ENCODE measurements around the gene SYCE3.

SYCE3 gene

GRCh38 chr22:50599816-50600455, 37.2 kb upstream of the SYCE3 start:
- DNase-seq, result peak; percentile 48

DNA sequence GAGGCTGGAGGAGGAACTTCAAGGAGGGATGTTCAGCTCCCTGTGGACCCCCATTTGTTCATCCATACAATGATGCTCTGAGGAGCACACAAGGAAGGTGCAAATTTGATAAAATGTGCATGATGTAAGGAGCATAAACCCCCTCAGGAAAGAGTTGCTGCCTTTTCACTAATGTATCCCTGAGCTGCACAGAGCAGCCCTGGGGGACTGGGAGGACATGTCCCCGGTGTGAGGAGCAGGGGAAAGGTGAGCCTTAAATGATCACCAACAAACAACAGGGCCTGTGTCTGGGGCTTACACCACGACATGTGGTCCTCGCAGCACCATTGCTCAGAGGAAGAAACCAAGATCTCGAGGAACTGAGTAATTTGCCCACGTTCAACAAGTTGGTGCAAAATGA, 34.4 kb upstream of the SYCE3 start:
- no peak for DNase-seq

- DNase-seq, result no peak
Observed at GRCh38 chr22:50595189-50595588, 32.5 kb upstream of the SYCE3 start.

DNA sequence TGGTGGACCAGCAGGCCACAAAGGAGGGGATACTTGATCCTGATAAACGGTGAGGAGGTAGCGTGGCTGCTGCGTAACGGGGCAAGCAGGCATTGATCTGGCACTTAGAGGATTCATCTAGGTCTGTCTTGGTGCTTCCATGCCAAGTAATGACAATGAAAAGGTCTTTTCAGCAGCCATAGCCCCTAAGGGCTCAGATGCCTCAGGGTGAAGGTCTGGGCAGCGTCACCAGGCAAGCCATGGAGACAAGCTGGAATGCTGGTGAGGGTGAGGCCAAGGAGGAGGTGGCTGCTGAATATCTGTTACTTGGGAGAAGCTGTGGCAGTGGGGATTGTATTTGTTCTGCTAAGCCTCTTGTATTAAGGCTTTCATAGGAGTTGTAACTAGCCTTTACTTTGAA, 24.7 kb upstream of the SYCE3 start:
- no peak for DNase-seq

DNA sequence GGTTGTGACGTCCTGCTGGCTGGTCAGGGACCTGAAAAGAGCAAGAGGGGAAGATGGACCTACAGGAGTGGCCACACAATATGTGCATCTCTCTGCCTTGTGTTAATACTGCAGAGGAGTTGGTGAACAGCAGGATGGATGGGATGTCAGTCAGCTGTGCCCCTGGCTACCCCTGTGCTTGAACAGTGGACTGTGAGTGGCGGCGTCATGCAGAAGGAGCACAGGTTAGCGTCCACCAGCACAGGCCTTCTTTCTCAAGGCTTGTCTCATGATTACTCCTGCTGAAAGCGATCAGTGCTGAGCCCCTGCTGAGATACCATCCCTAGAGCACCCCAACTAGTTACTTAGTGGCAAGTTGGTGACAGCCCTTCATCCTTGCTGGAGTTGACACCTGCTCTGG, 23.7 kb upstream of the SYCE3 start:
- DNase-seq, result no peak

GRCh38 chr22:50585781-50586180, 23.1 kb upstream of the SYCE3 start:
- no peak for DNase-seq

DNA sequence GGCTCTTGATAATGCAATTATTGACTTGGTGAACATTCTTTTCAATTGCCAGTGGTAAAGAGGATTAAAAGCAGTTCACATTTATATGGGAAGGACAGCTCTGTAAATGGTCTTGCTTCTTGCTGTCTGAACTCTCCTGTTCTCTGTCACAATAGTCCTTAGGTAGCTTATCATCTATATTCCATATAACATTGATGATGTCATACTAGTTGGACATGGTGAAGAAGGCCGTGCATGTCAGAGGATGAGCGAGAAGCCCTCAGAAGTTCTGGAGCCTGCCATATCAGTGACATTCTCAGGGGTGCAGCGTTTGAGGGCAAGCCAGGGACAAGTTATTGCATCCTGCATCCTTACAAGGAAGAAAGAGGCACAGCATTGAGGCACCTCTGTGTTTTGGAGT, 22.5 kb upstream of the SYCE3 start:
- no peak for DNase-seq

DNA sequence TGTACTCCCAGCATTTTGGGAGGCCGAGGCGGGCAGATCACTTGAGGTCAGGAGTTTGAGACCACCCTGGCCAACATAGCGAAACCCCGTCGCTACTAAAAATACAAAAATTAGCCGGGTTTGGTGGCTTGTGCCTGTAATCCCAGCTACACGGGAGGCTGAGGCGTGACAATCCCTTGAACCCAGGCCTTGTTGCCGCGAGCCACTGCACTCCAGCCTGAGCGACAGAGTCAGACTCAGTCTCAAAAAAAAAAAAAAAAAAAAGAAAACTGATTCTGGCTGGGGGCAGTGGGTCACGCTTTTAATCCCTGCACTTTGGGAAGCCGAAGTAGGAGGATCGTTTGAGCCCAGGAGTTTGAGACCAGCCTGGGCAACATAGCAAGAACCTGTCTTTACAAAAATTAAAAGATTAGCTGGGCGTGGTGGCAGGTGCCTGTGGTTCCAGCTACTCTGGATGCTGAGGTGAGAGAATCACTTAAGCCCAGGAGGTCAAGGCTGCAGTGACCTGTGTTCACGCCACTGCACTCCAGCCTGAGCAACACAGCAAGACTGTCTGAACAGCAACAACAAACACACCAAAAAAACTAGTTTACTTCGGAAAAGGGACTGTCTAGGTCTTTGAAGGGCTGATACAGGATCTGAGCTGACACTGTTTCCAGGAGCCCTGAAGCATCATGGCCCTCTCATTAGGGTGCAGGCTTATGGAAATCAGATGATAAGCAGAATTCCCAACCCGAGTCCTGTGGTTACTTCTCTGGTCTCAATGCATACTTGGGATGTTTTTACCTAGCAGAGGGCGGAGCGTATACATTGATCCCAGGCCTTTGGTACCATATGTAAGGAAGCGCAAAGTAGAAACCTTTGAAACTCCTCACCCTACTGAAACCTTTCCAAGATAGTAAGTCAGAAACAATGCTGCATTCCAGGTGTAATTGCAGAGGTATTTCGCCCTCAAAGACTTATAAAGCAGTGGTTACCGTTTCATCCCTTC, 21.7 kb upstream of the SYCE3 start:
- no peak for DNase-seq

DNA sequence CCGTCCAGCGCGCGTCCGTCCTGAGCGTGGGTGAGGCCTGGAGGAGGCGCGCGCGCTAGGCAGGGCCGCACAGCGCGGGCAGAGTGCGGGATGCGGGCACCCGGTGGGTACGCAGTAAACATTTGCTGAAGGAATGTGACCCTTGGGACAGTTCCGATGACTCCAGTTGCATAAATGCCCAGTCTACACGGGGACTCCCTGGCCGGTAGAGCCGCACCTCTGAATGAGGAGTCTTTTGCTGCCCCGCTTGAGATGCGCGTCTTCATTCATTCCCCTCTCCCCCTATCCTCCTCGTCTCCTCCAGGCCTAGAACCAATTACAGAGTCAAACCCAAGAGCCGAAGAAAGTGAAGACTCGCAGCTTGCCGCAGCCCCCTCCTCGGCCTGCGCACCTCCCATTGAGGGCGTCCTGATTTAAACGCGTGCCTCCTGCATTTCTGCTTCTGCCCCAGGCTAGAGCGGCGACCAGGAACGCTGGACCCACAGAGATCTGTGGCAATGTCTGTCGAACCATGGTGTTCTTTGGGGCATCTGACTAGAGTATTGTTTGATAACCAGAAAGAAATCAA, 20.7 kb upstream of the SYCE3 start:
- no peak for DNase-seq

DNA sequence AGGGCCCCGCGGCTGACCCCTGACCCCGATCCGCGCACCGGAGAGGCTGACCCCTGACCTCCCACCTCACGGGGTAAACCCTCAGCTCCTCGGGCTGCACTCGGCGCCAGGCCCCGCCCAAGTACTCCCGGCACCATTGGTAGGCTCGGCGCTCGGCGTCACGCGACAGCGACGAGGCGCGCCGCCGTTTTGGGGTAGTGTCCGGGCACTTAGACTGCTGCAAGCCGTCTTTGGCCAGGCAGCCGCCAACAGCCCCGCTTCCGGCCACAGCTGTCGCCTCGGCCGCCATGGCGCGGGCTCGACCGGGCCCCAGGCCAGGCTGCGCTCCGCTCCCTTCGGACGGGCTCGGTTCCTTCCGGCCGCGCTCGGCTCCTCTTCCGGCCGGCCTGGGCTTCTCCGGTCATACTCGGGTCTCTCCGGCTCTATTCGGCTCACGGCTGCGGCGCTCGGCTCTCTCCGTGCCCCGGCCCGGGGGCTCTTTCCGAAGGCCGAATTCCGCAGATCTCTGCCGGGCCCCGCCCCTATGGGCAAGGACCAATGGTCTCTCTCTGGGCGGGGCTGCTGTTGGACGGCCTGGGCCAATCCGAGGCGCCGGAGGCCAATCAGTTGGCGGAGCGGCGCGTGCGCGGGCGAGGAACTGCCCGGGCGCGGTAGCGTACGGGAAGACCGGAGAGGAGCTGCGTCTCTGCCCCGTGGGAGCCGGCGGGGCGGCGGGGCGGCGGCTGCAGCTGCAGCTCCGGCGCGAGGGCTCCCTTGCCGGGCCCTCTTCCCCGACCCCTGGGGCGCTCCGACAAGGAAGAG, 20.0 kb upstream of the SYCE3 start, which contains the start of gene CHKB:
TSS of gene CHKB (minus strand) at position 357 of the 801 bp plus-strand sequence. CDS start at position 289, 68 bp downstream.
- DNase-seq, result peak; percentile 97

- DNase-seq, result no peak
Observed at GRCh38 chr22:50581950-50582492, 19.3 kb upstream of the SYCE3 start.

DNA sequence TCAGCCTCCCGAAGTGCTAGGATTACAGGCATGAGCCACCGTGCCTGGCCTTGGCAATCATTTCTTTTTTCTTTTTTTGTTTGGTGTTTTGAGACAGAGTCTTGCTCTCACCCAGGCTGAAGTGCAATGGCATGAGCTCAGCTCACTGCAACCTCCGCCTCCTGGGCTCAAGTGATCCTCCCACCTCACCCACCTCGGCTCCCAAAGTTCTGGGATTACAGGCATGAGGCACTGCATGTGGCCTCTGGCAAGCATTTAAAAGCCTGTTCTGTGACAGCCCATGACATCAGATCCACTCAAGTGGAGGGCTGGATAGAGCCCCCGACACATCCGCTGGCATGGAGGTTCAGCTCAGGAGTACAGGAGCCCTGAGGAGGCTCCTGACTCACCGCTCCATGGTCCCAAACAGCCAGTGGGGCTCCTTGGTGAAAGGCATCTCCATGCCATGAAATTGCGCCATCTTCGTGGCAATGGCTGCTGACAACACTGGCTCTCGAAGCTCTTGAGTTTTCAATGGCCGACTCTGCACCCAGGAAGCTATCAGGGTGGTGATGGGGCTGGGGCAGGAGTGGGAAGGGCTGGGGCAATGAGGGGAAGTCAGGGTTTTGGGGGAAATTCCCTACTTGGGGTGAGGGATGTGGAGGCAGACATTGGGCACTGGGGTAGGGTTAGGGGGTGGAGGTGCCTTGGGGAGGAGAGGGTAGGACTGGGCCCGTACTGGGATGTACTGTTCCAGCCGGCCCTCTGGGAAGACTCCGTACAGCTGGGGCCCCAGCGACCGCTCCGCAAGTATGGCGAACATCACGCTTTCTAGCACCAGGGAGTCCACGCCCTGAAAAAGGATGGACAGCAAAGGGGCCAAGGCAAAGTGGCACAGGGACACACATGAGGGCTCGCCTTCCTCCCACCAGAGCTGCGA, 18.6 kb upstream of the SYCE3 start:
- no peak for DNase-seq

DNA sequence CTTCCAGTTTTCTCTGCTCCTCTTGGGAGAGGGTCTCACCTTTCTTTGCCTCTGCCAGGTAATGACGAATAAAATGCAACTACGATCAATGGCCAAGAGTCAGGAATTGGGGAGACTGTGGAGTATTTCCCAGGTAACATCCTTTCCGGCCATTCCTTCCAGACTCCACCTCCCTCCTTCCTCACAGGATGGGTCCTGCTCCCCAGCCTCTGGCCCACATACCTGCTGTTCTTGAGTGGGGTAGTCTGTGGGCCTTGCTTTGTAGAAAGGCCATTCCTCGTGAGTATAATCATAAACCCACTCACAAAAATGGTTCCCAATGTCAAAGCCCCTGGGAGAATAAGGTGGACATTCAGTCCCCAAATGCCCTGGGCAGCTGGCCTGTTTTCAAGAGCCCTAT, 17.0 kb upstream of the SYCE3 start:
- DNase-seq, result no peak

DNA sequence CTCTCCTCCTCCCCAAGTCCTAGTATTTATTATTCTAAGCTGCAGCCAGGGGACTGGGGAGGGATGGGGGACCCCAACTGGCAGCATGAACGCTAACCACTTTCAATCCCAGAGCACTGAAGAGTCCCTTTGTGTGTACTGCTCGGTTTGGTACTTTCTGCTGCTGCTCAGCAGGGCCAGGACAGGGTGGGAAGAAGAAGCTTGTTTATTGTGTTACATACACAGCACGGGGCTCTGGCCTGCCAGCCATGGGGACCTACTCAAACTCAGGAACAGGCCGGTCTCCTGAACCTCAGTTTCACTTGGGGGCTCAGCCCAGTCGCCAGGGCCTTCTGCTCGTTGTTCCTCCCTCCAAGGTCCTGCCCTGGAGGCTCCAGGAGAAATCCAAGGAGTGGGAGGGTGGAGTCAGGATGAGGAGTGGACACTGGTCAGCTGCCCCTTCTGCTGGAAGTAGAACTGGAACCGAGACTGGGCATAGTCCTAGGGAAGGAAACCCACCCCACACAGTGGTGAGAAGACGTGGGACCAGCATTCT, 16.1 kb upstream of the SYCE3 start:
- no peak for DNase-seq

GRCh38 chr22:50577987-50578775, 15.5 kb upstream of the SYCE3 start, which contains the start of gene CPT1B:
Gene CPT1B, minus strand, starts transcription at chr22:50578427. Its CDS starts 512 bp downstream, at chr22:50577915.
- no peak for DNase-seq

DNA sequence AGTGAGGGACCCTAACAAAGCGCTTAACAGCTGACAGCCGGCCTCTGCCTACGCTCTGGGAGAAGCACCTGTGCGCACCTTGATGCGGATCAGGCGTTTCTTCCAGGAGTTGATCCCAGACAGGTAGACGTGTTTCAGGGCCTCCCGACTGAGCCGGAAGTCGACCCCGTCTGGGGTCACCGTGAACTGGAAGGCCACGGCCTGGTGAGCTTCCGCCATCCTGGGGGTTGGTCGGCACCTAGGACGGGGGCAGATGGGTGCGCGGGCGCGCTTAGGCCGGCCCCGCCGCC, 14.9 kb upstream of the SYCE3 start:
- DNase-seq, result no peak

DNA sequence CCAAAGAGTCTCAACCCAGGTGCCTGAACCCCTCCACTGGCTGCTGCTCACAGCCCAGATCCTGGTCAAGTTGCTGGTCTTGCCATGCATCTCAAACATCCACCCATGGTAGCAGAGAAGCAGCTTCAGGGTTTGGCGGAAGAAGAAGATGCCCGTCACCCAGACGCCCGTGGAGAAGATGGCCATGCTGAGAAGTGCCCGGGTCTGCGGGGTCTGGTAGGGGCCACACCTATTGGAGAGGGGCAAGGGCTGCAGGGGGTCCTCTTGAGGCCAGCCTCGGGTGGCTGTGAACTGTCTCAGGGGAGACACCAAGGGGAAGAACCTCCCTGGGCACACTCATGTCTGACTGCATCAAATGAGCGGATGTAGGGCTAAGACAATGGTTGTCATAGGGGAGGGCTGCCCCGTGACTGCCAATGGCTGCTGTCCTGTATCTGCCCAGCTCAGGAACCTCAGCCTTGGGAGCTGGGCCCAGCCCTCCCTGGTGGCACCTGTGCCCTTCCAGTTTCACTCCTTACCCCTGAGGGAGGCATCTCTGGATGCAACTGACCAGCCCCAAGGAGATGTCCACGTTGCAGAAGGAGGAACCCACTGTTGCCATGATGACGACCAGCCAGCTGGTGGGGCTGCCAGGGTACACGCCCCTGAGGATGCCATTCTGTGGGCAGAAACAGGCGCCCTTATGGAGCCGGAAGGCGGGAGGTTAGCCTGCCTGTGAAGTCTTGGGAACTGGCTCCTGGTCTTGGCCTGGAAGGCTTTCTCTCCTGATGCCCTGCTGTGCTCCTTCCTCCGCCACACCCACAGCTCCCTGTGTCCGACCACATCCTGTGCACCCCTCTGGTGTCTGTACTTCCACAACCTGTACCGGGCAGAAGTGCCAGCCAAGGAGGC, 14.3 kb upstream of the SYCE3 start:
- DNase-seq, result no peak

DNA sequence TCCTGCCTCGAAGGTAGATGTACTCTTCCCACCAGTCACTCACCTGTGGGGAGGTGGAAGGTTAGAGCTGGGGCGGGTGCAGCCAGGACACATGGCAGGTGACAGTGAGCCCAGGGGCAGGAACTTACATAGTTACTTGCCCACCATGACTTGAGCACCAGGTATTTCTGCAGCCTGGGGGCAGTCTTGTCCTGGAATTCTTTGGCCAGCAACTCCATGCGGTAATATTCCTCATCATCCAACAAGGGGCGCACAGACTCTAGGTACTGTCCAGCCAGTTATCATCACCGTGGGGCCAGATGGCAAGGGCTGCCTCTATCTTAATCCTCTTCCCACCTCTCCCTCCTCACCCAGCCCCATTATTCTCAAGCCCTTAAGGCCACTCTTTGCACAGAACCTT, 13.4 kb upstream of the SYCE3 start:
- no peak for DNase-seq

DNA sequence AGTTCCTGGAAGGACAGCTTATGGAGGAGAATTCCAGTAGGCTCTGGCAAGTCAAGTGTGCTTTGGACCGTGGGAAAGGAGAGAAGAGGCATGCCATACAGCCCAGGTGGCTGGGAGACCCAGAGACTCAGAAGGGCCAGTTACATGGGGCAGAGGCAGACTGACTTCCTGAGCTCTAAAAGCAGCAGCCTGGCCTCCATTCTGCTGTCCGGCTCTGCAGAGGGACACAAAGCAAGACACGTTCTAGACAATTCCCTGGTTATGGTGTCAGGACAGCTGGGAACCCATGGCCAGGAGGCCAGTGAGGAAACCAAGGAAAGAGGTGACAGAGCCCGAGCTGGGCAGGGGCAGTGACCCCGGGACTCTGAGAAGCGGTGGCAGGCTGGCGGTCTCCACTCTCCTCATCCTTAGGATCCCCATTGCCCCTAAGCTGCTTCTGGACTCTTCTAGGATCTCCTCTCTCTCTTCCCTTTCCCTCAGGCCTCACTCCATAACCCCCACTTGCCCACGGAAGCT, 12.8 kb upstream of the SYCE3 start:
- DNase-seq, result no peak

Measured in effector CD8-positive, alpha-beta T cell (primary cell).